SH-SY5Y (cell line): Measurements from ENCODE around the gene ADIG.

ENCODE experiments used
- GATA2 ChIP-seq: IDR thresholded peaks from 2 replicates; pipeline ENCODE4 v1.6.1; 2011; ENCODE audit warnings: mild to moderate bottlenecking, low read depth, low read length
- GATA3 ChIP-seq: IDR thresholded peaks from 2 replicates; pipeline ENCODE4 v1.6.1; 2011; ENCODE audit warnings: low read depth, mild to moderate bottlenecking, low read length, moderate library complexity

- TF ChIP-seq GATA2 (no peak), GATA3 (no peak)
Measured at GRCh38 chr20:38617011-38617829, 36.2 kb downstream of the ADIG start.
